ENCODE data around the gene DAZL. TPM values are rescaled to one million over a fixed set of nuclear protein-coding genes. Genes with fewer than 3 reads are reported as not detected.
"Not testable (repeated sequence)": the region's sequence is repeated elsewhere in the genome, so short reads cannot be mapped to it uniquely, and the experiment has no call there.

Gene DAZL
- total RNA-seq, 1 donor from 2014 or later = not detected

DNA sequence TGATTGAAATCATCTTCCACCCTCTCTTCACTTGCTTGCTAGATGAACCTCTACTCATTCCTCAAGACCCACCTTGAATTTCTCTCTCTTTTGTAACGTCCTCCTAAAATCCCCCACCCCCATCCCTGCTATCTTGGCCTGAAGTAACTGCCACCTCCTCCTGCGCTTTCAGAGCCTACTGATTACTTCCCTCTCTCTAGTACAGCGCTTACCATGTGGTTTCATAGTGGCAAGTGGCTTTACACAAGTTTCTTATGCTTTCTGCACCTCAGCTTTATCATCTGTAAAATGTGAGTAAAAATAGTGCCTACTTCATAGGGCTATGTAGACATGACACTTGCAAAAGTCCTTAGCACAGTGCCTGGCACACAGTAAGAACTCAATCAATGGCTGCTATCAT lies 28.7 kb upstream of the DAZL start:
- H3K9me3 ChIP-seq = no peaks in the 10 kb centered on the region
- intact Hi-C loops (cut with DNase I) = no loop called here
- H3K27me3 ChIP-seq = no peaks in the 10 kb centered on the region
- DNase-seq (ENCODE audit: extremely low spot score in 2 of 2) = no peak
- no peaks in the 10 kb centered on the region for H3K36me3 ChIP-seq
- TF ChIP-seq POLR2AphosphoS5 (IDR thresholded peaks at IDR 0.05; ENCODE audit: insufficient read depth in 1 of 2, low read depth in 1 of 2) = no peak
- TF ChIP-seq POLR2A (IDR thresholded peaks at IDR 0.05) = no peak
- TF ChIP-seq, protein P1, sequence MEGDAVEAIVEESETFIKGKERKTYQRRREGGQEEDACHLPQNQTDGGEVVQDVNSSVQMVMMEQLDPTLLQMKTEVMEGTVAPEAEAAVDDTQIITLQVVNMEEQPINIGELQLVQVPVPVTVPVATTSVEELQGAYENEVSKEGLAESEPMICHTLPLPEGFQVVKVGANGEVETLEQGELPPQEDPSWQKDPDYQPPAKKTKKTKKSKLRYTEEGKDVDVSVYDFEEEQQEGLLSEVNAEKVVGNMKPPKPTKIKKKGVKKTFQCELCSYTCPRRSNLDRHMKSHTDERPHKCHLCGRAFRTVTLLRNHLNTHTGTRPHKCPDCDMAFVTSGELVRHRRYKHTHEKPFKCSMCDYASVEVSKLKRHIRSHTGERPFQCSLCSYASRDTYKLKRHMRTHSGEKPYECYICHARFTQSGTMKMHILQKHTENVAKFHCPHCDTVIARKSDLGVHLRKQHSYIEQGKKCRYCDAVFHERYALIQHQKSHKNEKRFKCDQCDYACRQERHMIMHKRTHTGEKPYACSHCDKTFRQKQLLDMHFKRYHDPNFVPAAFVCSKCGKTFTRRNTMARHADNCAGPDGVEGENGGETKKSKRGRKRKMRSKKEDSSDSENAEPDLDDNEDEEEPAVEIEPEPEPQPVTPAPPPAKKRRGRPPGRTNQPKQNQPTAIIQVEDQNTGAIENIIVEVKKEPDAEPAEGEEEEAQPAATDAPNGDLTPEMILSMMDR (IDR thresholded peaks at IDR 0.05) = no peak
- H3K4me3 ChIP-seq = no peak overlapping the region
- no peak overlapping the region for H3K27ac ChIP-seq
- H3K4me1 ChIP-seq = no peaks in the 10 kb centered on the region

DNA sequence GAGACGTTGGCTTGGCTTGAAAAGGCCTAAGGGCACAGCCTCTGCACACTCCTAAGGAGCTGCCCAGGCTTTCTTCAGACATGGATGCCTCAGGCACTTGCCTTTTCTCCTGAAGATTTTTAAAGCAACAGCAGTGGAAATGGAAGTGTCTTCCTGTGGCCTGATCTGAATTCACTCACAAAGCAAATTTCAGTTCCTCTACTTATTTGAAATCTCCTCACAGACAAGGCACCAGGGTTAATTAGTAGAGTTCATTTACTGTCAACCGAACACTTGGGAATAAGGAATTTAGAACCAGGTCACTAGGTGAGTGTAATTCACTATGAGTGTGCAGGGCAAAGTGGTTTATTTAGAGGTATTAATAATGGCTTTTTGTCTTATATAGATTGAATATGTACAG lies 27.2 kb upstream of the DAZL start:
- no peak overlapping the region for H3K27ac ChIP-seq
- TF ChIP-seq, protein P1 (IDR thresholded peaks at IDR 0.05) = no peak
- no peak for TF ChIP-seq POLR2AphosphoS5 (IDR thresholded peaks at IDR 0.05; ENCODE audit: insufficient read depth in 1 of 2, low read depth in 1 of 2)
- TF ChIP-seq POLR2A (IDR thresholded peaks at IDR 0.05) = no peak
- H3K36me3 ChIP-seq = no peaks in the 10 kb centered on the region
- no peaks in the 10 kb centered on the region for H3K9me3 ChIP-seq
- H3K27me3 ChIP-seq = no peaks in the 10 kb centered on the region
- H3K4me1 ChIP-seq = no peaks in the 10 kb centered on the region
- no peak for DNase-seq (ENCODE audit: extremely low spot score in 2 of 2)
- no peak overlapping the region for H3K4me3 ChIP-seq
- intact Hi-C loops (cut with DNase I) = no loop called here

DNA sequence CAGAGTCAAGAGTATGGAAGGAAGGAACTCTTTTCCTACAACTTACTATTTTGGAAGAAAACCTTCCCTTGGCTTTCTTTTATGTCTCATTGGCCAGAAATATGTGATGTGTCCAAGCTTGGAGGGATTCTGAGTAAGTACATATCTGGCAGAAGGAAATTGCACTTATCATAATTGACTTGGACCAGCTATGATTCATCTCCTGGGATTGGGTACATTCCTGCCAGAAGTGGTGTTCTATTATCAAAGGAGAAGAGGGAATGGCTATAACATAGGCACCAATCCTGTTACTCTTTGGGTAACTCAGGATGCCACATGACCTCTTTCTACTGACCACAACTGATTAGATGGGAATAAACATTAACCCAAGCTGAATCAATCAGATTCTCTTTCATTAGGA lies 13.5 kb upstream of the DAZL start:
- no peak overlapping the region for H3K27ac ChIP-seq
- no peaks in the 10 kb centered on the region for H3K36me3 ChIP-seq
- TF ChIP-seq, protein P1 (IDR thresholded peaks at IDR 0.05) = no peak
- TF ChIP-seq POLR2AphosphoS5 (IDR thresholded peaks at IDR 0.05; ENCODE audit: insufficient read depth in 1 of 2, low read depth in 1 of 2) (no peak), POLR2A (IDR thresholded peaks at IDR 0.05) (no peak)
- H3K4me1 ChIP-seq = no peaks in the 10 kb centered on the region
- no peak for DNase-seq (ENCODE audit: extremely low spot score in 2 of 2)
- H3K4me3 ChIP-seq = no peak overlapping the region
- H3K27me3 ChIP-seq = no peaks in the 10 kb centered on the region
- no peaks in the 10 kb centered on the region for H3K9me3 ChIP-seq
- intact Hi-C loops (cut with DNase I) = no loop called here

DNA sequence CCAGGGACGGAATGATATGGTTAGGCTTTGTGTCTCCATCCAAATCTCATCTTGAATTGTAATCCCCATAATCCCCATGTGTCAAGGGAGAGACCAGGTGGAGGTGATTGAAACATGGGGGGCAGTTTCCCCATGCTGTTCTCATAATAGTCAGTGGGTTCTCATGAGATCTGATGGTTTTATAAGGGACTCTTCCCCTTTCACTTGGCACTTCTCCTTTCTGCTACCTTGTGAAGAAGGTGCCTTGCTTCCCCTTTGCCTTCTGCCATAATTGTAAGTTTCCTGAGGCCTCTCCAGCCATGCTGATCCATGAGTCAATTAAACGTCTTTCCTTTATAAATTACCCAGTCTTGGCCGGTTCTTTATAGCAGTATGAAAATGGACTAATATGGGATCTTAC lies 11.9 kb upstream of the DAZL start:
- H3K9me3 ChIP-seq; H3K27me3 ChIP-seq; H3K4me3 ChIP-seq; H3K4me1 ChIP-seq; intact Hi-C loops (cut with DNase I); DNase-seq (ENCODE audit: extremely low spot score in 2 of 2); H3K36me3 ChIP-seq; H3K27ac ChIP-seq: not testable (repeated sequence)

DNA sequence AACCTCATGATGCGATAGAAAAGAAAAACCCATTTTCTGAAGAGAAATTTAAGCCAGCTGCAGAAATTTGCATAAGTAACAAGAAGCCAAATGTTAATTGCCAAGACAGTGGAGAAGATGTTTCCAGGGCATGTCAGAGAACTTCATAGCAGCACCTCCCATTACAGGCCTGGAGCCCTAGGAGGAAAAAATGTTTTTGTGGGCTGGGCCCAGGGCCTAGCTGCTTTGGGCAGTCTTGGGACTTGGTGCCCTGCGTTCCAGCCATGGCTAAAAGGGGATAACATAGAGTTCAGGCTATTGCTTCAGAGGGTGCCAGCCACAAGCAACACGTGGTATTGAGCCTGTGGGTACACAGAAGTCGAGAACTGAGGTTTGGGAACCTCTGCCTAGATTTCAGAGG lies 10.9 kb upstream of the DAZL start:
- Histone ChIP-seq H3K4me1 (no peaks in the 10 kb centered on the region), H3K27ac (no peak overlapping the region), H3K9me3 (no peaks in the 10 kb centered on the region), H3K27me3 (no peaks in the 10 kb centered on the region), H3K4me3 (no peak overlapping the region), H3K36me3 (no peaks in the 10 kb centered on the region)
- intact Hi-C loops (cut with DNase I) = no loop called here
- TF ChIP-seq, protein P1 (IDR thresholded peaks at IDR 0.05) = no peak
- TF ChIP-seq POLR2A (IDR thresholded peaks at IDR 0.05) (no peak), POLR2AphosphoS5 (IDR thresholded peaks at IDR 0.05; ENCODE audit: insufficient read depth in 1 of 2, low read depth in 1 of 2) (no peak)
- DNase-seq (ENCODE audit: extremely low spot score in 2 of 2) = no peak
